KOPT-K1 (cell line): ENCODE results near the gene ITGA6.
"Not testable (repeated sequence)": the region's sequence is repeated elsewhere in the genome, so short reads cannot be mapped to it uniquely, and the experiment has no call there.

Experiments
- H3K27ac ChIP-seq: fragments of 200-600 bp; sonication (generic); 2 replicates; pipeline ENCODE4 v1.5.1; 2016; ENCODE audit warnings: antibody characterized with exemption, mild to moderate bottlenecking, low read depth, low read length; ENCODE audit not compliant: poor library complexity, severe bottlenecking
- H3K36me3 ChIP-seq: fragments of 200-600 bp; sonication (generic); 2 replicates; pipeline ENCODE4 v1.5.1; 2017; ENCODE audit warnings: antibody characterized with exemption, mild to moderate bottlenecking, low read length, moderate library complexity; ENCODE audit not compliant: insufficient read depth
- H3K9me3 ChIP-seq: fragments of 200-600 bp; sonication (generic); 2 replicates; pipeline ENCODE4 v1.5.1; 2017; ENCODE audit warnings: antibody characterized with exemption, low read length, mild to moderate bottlenecking; ENCODE audit not compliant: insufficient read depth, poor library complexity, severe bottlenecking

The ITGA6 gene

GRCh38 chr2:172488556-172488955 is 61.2 kb downstream of the ITGA6 start:
- Histone ChIP-seq H3K27ac (no peak overlapping the region), H3K9me3 (no peaks in the 10 kb centered on the region), H3K36me3 (peaks cover 31% of the 10 kb centered on the region; the same call in 1 of the 2 replicates)

- no peaks in the 10 kb centered on the region for H3K9me3 ChIP-seq
- peaks cover 36% of the 10 kb centered on the region; the same call in 1 of the 2 replicates for H3K36me3 ChIP-seq
- H3K27ac ChIP-seq = no peak overlapping the region
These were observed 62.3 kb downstream of the ITGA6 start for GRCh38 chr2:172489681-172490080.

- Histone ChIP-seq H3K36me3 (peaks cover 19% of the 10 kb centered on the region; the same call in 1 of the 2 replicates), H3K9me3 (no peaks in the 10 kb centered on the region), H3K27ac (peak overlapping the region; percentile 64)
These were observed 68.8 kb downstream of the ITGA6 start for GRCh38 chr2:172496160-172496608.

- Histone ChIP-seq H3K36me3 (peaks cover 26% of the 10 kb centered on the region; the same call in 1 of the 2 replicates), H3K27ac (no peak overlapping the region)
These were observed 79.8 kb downstream of the ITGA6 start for GRCh38 chr2:172507199-172507598.

GRCh38 chr2:172510088-172510487 is 82.7 kb downstream of the ITGA6 start:
- H3K36me3 ChIP-seq = peaks cover 22% of the 10 kb centered on the region; the same call in 1 of the 2 replicates
- no peak overlapping the region for H3K27ac ChIP-seq
- peaks cover 41% of the 10 kb centered on the region for H3K9me3 ChIP-seq

More at GRCh38 chr2:172507199-172507598, 79.8 kb downstream of the ITGA6 start:
- peaks cover 19% of the 10 kb centered on the region for H3K9me3 ChIP-seq

- H3K27ac ChIP-seq = no peak overlapping the region
- peaks cover 22% of the 10 kb centered on the region; the same call in 1 of the 2 replicates for H3K36me3 ChIP-seq
- peaks cover 45% of the 10 kb centered on the region for H3K9me3 ChIP-seq
These were observed 83.2 kb downstream of the ITGA6 start for GRCh38 chr2:172510548-172510947.

- H3K9me3 ChIP-seq = peaks cover 50% of the 10 kb centered on the region
- H3K36me3 ChIP-seq = peaks cover 22% of the 10 kb centered on the region; the same call in 1 of the 2 replicates
- H3K27ac ChIP-seq = no peak overlapping the region
These were observed 85.6 kb downstream of the ITGA6 start for GRCh38 chr2:172512810-172513523.

- H3K27ac ChIP-seq = no peak overlapping the region
- H3K36me3 ChIP-seq = peaks cover 22% of the 10 kb centered on the region; the same call in 1 of the 2 replicates
- H3K9me3 ChIP-seq = peaks cover 52% of the 10 kb centered on the region
These were observed 86.1 kb downstream of the ITGA6 start for GRCh38 chr2:172513524-172513900.

- peaks cover 58% of the 10 kb centered on the region for H3K9me3 ChIP-seq
- H3K36me3 ChIP-seq = peaks cover 22% of the 10 kb centered on the region; the same call in 1 of the 2 replicates
- no peak overlapping the region for H3K27ac ChIP-seq
These were observed 86.7 kb downstream of the ITGA6 start for GRCh38 chr2:172513935-172514586.

- Histone ChIP-seq H3K36me3 (peaks cover 13% of the 10 kb centered on the region; the same call in 1 of the 2 replicates), H3K27ac (no peak overlapping the region), H3K9me3 (peaks cover 69% of the 10 kb centered on the region)
These were observed 88.9 kb downstream of the ITGA6 start for GRCh38 chr2:172516299-172516698.

- peaks cover 43% of the 10 kb centered on the region for H3K9me3 ChIP-seq
These were observed 91.6 kb downstream of the ITGA6 start for GRCh38 chr2:172518995-172519394.

GRCh38 chr2:172525601-172526000 is 98.2 kb downstream of the ITGA6 start:
- Histone ChIP-seq H3K36me3 (peaks cover 7% of the 10 kb centered on the region; the same call in 1 of the 2 replicates), H3K27ac (no peak overlapping the region), H3K9me3 (peaks cover 46% of the 10 kb centered on the region)

More at GRCh38 chr2:172518995-172519394, 91.6 kb downstream of the ITGA6 start:
- Histone ChIP-seq H3K27ac (no peak overlapping the region), H3K36me3 (no peaks in the 10 kb centered on the region; the same call in 1 of the 2 replicates)

GRCh38 chr2:172531309-172531708 is 103.9 kb downstream of the ITGA6 start:
- peaks cover 69% of the 10 kb centered on the region for H3K9me3 ChIP-seq
- H3K36me3 ChIP-seq = peaks cover 25% of the 10 kb centered on the region; the same call in 1 of the 2 replicates
- H3K27ac ChIP-seq = no peak overlapping the region

- not testable (repeated sequence) for H3K27ac ChIP-seq
- peaks cover 25% of the 10 kb centered on the region; the same call in 1 of the 2 replicates for H3K36me3 ChIP-seq
- peaks cover 71% of the 10 kb centered on the region for H3K9me3 ChIP-seq
These were observed 105.1 kb downstream of the ITGA6 start for GRCh38 chr2:172532461-172532860.

- H3K36me3 ChIP-seq = peaks cover 25% of the 10 kb centered on the region; the same call in 1 of the 2 replicates
- H3K9me3 ChIP-seq = peaks cover 71% of the 10 kb centered on the region
- H3K27ac ChIP-seq = no peak overlapping the region
These were observed 106.3 kb downstream of the ITGA6 start for GRCh38 chr2:172533687-172534086.
